Activated CD4-positive, alpha-beta T cell treated with anti-CD3 and anti-CD28 coated beads, Interleukin-2, amount 10 ng/mL, durations not matched to agents 7 days and 5 days (primary cell): Measurements from ENCODE around the gene ATP8B4. TPM values are rescaled to one million over a fixed set of nuclear protein-coding genes. Genes with fewer than 3 reads are reported as not detected.
A peak's percentile ranks its signal among the peaks of the same experiment; 100 is the strongest.

ENCODE experiments used
- CTCF ChIA-PET: fragments of 350-600 bp; sonication (Branson Sonifier 250); formaldehyde crosslinking; loops from one replicate; lab custom pipeline; 2021; ENCODE audit warnings: antibody characterized with exemption; lab: Charles Lee
- POLR2A ChIA-PET: fragments of 350-600 bp; sonication (Branson Sonifier 250); formaldehyde crosslinking; loops from one replicate; lab custom pipeline; 2021; ENCODE audit warnings: antibody characterized with exemption; lab: Charles Lee
- DNase-seq: peaks from one replicate; pipeline ENCODE4 v3.0.0-alpha.2; 2020
- H3K27ac Mint-ChIP-seq: one replicate; pipeline ENCODE4 v1.8.0; 2021; ENCODE audit warnings: mild to moderate bottlenecking, moderate library complexity, mixed read lengths
- H3K27me3 Mint-ChIP-seq: one replicate; pipeline ENCODE4 v1.8.0; 2021; ENCODE audit warnings: mixed read lengths
- H3K36me3 Mint-ChIP-seq: one replicate; pipeline ENCODE4 v1.8.0; 2021; ENCODE audit warnings: low read depth, mixed read lengths
- H3K4me1 Mint-ChIP-seq: one replicate; pipeline ENCODE4 v1.8.0; 2021; ENCODE audit warnings: mixed read lengths
- H3K4me3 Mint-ChIP-seq: one replicate; pipeline ENCODE4 v1.8.0; 2021; ENCODE audit warnings: mild to moderate bottlenecking, moderate library complexity, mixed read lengths
- H3K9me3 Mint-ChIP-seq: one replicate; pipeline ENCODE4 v1.8.0; 2021; ENCODE audit warnings: mixed read lengths
- total RNA-seq, 2 experiments: library from RNA; stranded (reverse); gene quantifications; one replicate each; pipeline ENCODE4 v1.2.3, GENCODE V29; 2021

The ATP8B4 gene
- total RNA-seq, 2 experiments from 2014 or later, result 6.8 TPM

- Mint-ChIP-seq H3K4me1 (no peaks in the 10 kb centered on the region), H3K27me3 (peaks cover 3% of the 10 kb centered on the region), H3K9me3 (no peaks in the 10 kb centered on the region), H3K36me3 (no peaks in the 10 kb centered on the region), H3K27ac (no peak overlapping the region), H3K4me3 (no peak overlapping the region)
- ChIA-PET POLR2A (no interaction called here), CTCF (interaction anchor here (1.6 kb wide), 1 partner anchor 14 kb away, joined by 4 read pairs; no protein-coding TSS in a partner anchor)
- DNase-seq, result no peak
Observed at GRCh38 chr15:50016951-50017350, 102.1 kb downstream of the ATP8B4 start.

- Mint-ChIP-seq H3K36me3 (no peaks in the 10 kb centered on the region), H3K27me3 (no peaks in the 10 kb centered on the region), H3K9me3 (no peaks in the 10 kb centered on the region), H3K27ac (no peak overlapping the region), H3K4me1 (no peaks in the 10 kb centered on the region), H3K4me3 (no peak overlapping the region)
- ChIA-PET POLR2A (interaction anchor here (0.7 kb wide), 1 partner anchor 345 kb away, joined by 3 read pairs; no protein-coding TSS in a partner anchor), CTCF (interaction anchor here (1.5 kb wide), 1 partner anchor 111 kb away, joined by 3 read pairs; no protein-coding TSS in a partner anchor)
- no peak for DNase-seq
Observed at GRCh38 chr15:50012790-50013189, 106.2 kb downstream of the ATP8B4 start.

GRCh38 chr15:50009634-50010033 is 109.4 kb downstream of the ATP8B4 start:
- no peaks in the 10 kb centered on the region for H3K4me1 Mint-ChIP-seq
- no peaks in the 10 kb centered on the region for H3K27me3 Mint-ChIP-seq
- CTCF ChIA-PET, result no interaction called here
- H3K9me3 Mint-ChIP-seq, result no peaks in the 10 kb centered on the region
- POLR2A ChIA-PET, result no interaction called here
- H3K27ac Mint-ChIP-seq, result no peak overlapping the region
- no peaks in the 10 kb centered on the region for H3K36me3 Mint-ChIP-seq
- no peak overlapping the region for H3K4me3 Mint-ChIP-seq
- DNase-seq, result no peak

- ChIA-PET POLR2A (no interaction called here), CTCF (interaction anchor here (0.7 to 1.6 kb wide), 3 partner anchors 13 to 327 kb away, joined by 3 to 4 read pairs (median 3); no protein-coding TSS in a partner anchor)
- DNase-seq, result peak; percentile 74
- H3K27ac Mint-ChIP-seq, result peak overlapping the region; percentile 80
- H3K4me1 Mint-ChIP-seq, result peaks cover 12% of the 10 kb centered on the region
- peaks cover 5% of the 10 kb centered on the region for H3K36me3 Mint-ChIP-seq
- H3K27me3 Mint-ChIP-seq, result peaks cover 6% of the 10 kb centered on the region
- H3K4me3 Mint-ChIP-seq, result no peak overlapping the region
- no peaks in the 10 kb centered on the region for H3K9me3 Mint-ChIP-seq
Observed at GRCh38 chr15:50003786-50004334, 115.2 kb downstream of the ATP8B4 start.

- Mint-ChIP-seq H3K4me1 (no peaks in the 10 kb centered on the region), H3K4me3 (no peak overlapping the region), H3K9me3 (peaks cover under 1% of the 10 kb centered on the region), H3K27ac (no peak overlapping the region), H3K27me3 (peaks cover 3% of the 10 kb centered on the region), H3K36me3 (peaks cover 5% of the 10 kb centered on the region)
- DNase-seq, result no peak
- ChIA-PET CTCF (no interaction called here), POLR2A (no interaction called here)
Observed at GRCh38 chr15:49991587-49991986, 127.4 kb downstream of the ATP8B4 start.

GRCh38 chr15:49990835-49991545 is 128.0 kb downstream of the ATP8B4 start:
- no peak for DNase-seq
- ChIA-PET CTCF (no interaction called here), POLR2A (no interaction called here)
- Mint-ChIP-seq H3K4me3 (no peak overlapping the region), H3K27me3 (peaks cover 3% of the 10 kb centered on the region), H3K4me1 (no peaks in the 10 kb centered on the region), H3K9me3 (no peaks in the 10 kb centered on the region), H3K36me3 (peaks cover 3% of the 10 kb centered on the region), H3K27ac (no peak overlapping the region)

GRCh38 chr15:49989498-49989897 is 129.5 kb downstream of the ATP8B4 start:
- Mint-ChIP-seq H3K27ac (no peak overlapping the region), H3K27me3 (peaks cover 3% of the 10 kb centered on the region), H3K36me3 (peaks cover 3% of the 10 kb centered on the region), H3K4me3 (no peak overlapping the region), H3K4me1 (no peaks in the 10 kb centered on the region), H3K9me3 (no peaks in the 10 kb centered on the region)
- ChIA-PET POLR2A (no interaction called here), CTCF (no interaction called here)
- DNase-seq, result no peak

- POLR2A ChIA-PET, result no interaction called here
- peaks cover 3% of the 10 kb centered on the region for H3K27me3 Mint-ChIP-seq
- no peaks in the 10 kb centered on the region for H3K4me1 Mint-ChIP-seq
- no peaks in the 10 kb centered on the region for H3K9me3 Mint-ChIP-seq
- CTCF ChIA-PET, result no interaction called here
- DNase-seq, result no peak
- no peak overlapping the region for H3K4me3 Mint-ChIP-seq
- no peak overlapping the region for H3K27ac Mint-ChIP-seq
- peaks cover 3% of the 10 kb centered on the region for H3K36me3 Mint-ChIP-seq
Observed at GRCh38 chr15:49988766-49989165, 130.3 kb downstream of the ATP8B4 start.

- H3K27me3 Mint-ChIP-seq, result no peaks in the 10 kb centered on the region
- H3K4me3 Mint-ChIP-seq, result no peak overlapping the region
- CTCF ChIA-PET, result no interaction called here
- no peak for DNase-seq
- no peak overlapping the region for H3K27ac Mint-ChIP-seq
- H3K4me1 Mint-ChIP-seq, result no peaks in the 10 kb centered on the region
- no peaks in the 10 kb centered on the region for H3K9me3 Mint-ChIP-seq
- peaks cover 3% of the 10 kb centered on the region for H3K36me3 Mint-ChIP-seq
- POLR2A ChIA-PET, result no interaction called here
Observed at GRCh38 chr15:49987896-49988295, 131.1 kb downstream of the ATP8B4 start.

GRCh38 chr15:49987198-49987785 is 131.7 kb downstream of the ATP8B4 start:
- ChIA-PET POLR2A (no interaction called here), CTCF (no interaction called here)
- Mint-ChIP-seq H3K9me3 (no peaks in the 10 kb centered on the region), H3K27ac (no peak overlapping the region), H3K36me3 (peaks cover 3% of the 10 kb centered on the region), H3K4me3 (no peak overlapping the region), H3K4me1 (no peaks in the 10 kb centered on the region), H3K27me3 (no peaks in the 10 kb centered on the region)
- no peak for DNase-seq

GRCh38 chr15:49986326-49986725 is 132.7 kb downstream of the ATP8B4 start:
- CTCF ChIA-PET, result no interaction called here
- POLR2A ChIA-PET, result no interaction called here
- Mint-ChIP-seq H3K9me3 (no peaks in the 10 kb centered on the region), H3K4me3 (no peak overlapping the region), H3K27ac (no peak overlapping the region), H3K27me3 (no peaks in the 10 kb centered on the region), H3K4me1 (no peaks in the 10 kb centered on the region), H3K36me3 (peaks cover 3% of the 10 kb centered on the region)
- no peak for DNase-seq

- Mint-ChIP-seq H3K9me3 (no peaks in the 10 kb centered on the region), H3K4me3 (no peak overlapping the region), H3K27me3 (no peaks in the 10 kb centered on the region), H3K36me3 (no peaks in the 10 kb centered on the region), H3K27ac (no peak overlapping the region), H3K4me1 (no peaks in the 10 kb centered on the region)
- ChIA-PET POLR2A (no interaction called here), CTCF (no interaction called here)
- no peak for DNase-seq
Observed at GRCh38 chr15:49985463-49985862, 133.6 kb downstream of the ATP8B4 start.

GRCh38 chr15:49984436-49984835 is 134.6 kb downstream of the ATP8B4 start:
- no peaks in the 10 kb centered on the region for H3K27me3 Mint-ChIP-seq
- no peak overlapping the region for H3K27ac Mint-ChIP-seq
- DNase-seq, result no peak
- no peak overlapping the region for H3K4me3 Mint-ChIP-seq
- H3K4me1 Mint-ChIP-seq, result no peaks in the 10 kb centered on the region
- CTCF ChIA-PET, result no interaction called here
- POLR2A ChIA-PET, result no interaction called here
- H3K36me3 Mint-ChIP-seq, result no peaks in the 10 kb centered on the region
- H3K9me3 Mint-ChIP-seq, result no peaks in the 10 kb centered on the region
